Thyroid gland (tissue), 4 donors: Measurements from ENCODE around the gene PMCH. TPM values are rescaled to one million over a fixed set of nuclear protein-coding genes. Genes with fewer than 3 reads are reported as not detected.

ENCODE experiments used
- DNase-seq, 2 donors: peaks; one replicate each; pipeline ENCODE4 v3.0.0-alpha.2; 2019
- H3K27ac ChIP-seq, 3 donors: fragments of 200-600 bp; sonication (generic); 1 replicate in 2 of 3; 2 replicates in 1 of 3; pipeline ENCODE4 v1.5.1; 2016 to 2019; ENCODE audit warnings: mild to moderate bottlenecking in 1 of 3, moderate library complexity in 1 of 3
- H3K27me3 ChIP-seq: fragments of 200-600 bp; sonication (generic); one replicate; pipeline ENCODE4 v1.5.1; 2019
- H3K36me3 ChIP-seq, 2 donors: fragments of 200-600 bp; sonication (generic); one replicate each; pipeline ENCODE4 v1.5.1; 2016 to 2019
- H3K4me1 ChIP-seq, 2 donors: fragments of 200-600 bp; sonication (generic); one replicate each; pipeline ENCODE4 v1.5.1; 2017 to 2019
- H3K4me3 ChIP-seq, 3 donors: fragments of 200-600 bp; sonication (generic); replicated peaks in 1 of 3; 1 replicate in 2 of 3; 2 replicates in 1 of 3; pipeline ENCODE4 v1.5.1; 2016; ENCODE audit warnings: mild to moderate bottlenecking in 1 of 3
- H3K9me3 ChIP-seq: fragments of 200-600 bp; sonication (generic); one replicate; pipeline ENCODE4 v1.5.1; 2017
- CTCF ChIP-seq, 6 experiments: fragments of 200-600 bp in 3 of 6; fragments of 450-650 bp in 3 of 6; sonication (generic) in 3 of 6; IDR thresholded peaks; one replicate each; pipeline ENCODE4 v1.5.1; 2016 to 2019; ENCODE audit warnings: antibody characterized with exemption in 6 of 6, mild to moderate bottlenecking in 2 of 6, inconsistent platforms in 1 of 6, moderate library complexity in 1 of 6
- POLR2A ChIP-seq, 2 donors: fragments of 450-650 bp; IDR thresholded peaks; one replicate each; pipeline ENCODE4 v1.6.1; 2017; ENCODE audit warnings: antibody characterized with exemption in 2 of 2, mild to moderate bottlenecking in 2 of 2, moderate library complexity in 1 of 2
- WGBS, 2 donors: methylation state at CpG; one replicate each; pipeline ENCODE4 v1.1.5; 2017; 5-methylcytosine and 5-hydroxymethylcytosine counted together
- intact Hi-C: fragments of 100-400 bp; cut with DNase I; formaldehyde crosslinking; loops from one replicate; pipeline ENCODE4 v1.15.1; 2023
- total RNA-seq, 4 donors: library from RNA; depleted of rRNA; stranded (reverse); fragments of >200 nt; gene quantifications; one replicate each; pipeline ENCODE4 v1.2.3, GENCODE V29; 2016

PMCH gene
- total RNA-seq, 4 donors from 2014 or later = not detected

DNA sequence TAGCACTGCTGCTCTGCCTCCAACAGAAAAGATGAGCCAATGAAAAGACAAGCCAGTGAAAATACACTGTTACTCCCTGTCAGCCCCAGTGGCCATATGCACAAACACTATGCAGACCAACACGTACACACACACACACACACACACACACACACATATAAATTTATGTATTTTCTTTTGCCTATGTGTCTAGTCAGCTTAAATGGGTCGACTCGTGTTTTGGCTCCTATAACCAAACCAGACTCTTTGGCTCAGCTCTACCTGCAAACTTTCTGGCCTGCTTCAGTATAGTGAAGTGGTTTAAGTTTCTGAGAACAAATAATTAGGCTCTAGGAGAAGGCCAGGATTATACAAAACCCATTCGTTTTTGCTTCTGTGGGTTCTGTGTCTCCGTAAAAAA is 30.3 kb upstream of the PMCH start:
- Histone ChIP-seq H3K4me1 (peaks cover 13 to 14% of the 10 kb centered on the region in 2 donors), H3K36me3 (no peaks in the 10 kb centered on the region), H3K27ac (no peak overlapping the region), H3K4me3 (no peak overlapping the region), H3K27me3 (no peaks in the 10 kb centered on the region), H3K9me3 (no peaks in the 10 kb centered on the region)
- DNase-seq = no peak
- no peak for TF ChIP-seq POLR2A (IDR thresholded peaks at IDR 0.05)
- TF ChIP-seq CTCF (IDR thresholded peaks at IDR 0.05) = no peak
- intact Hi-C loops = no loop called here
- 57 to 73% methylated on average over 5 of the region's 5 CpGs for WGBS, 2 donors

DNA sequence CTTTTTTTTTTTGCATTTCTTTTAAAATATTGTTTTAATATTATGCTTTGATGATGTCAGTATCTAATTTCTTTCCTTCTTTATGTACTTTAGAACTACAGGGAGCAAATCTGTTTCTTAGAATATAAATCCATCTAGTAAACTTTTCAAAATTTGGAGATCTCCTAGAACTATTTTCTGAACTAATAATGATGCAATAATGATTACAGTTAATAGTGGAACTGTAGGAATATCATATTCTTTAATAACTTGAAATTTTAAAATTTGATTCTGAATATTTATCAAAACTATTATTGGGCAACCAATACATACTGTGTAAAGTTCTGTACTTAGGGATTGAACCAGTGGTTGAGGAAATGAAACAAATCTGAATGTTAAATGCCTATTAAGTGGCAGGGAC is 23.1 kb upstream of the PMCH start:
- Histone ChIP-seq H3K4me1 (no peaks in the 10 kb centered on the region), H3K9me3 (no peaks in the 10 kb centered on the region), H3K36me3 (no peaks in the 10 kb centered on the region), H3K4me3 (no peak overlapping the region), H3K27me3 (no peaks in the 10 kb centered on the region), H3K27ac (no peak overlapping the region)
- TF ChIP-seq CTCF (IDR thresholded peaks at IDR 0.05) (no peak), POLR2A (IDR thresholded peaks at IDR 0.05) (no peak)
- no peak for DNase-seq
- intact Hi-C loops = no loop called here

DNA sequence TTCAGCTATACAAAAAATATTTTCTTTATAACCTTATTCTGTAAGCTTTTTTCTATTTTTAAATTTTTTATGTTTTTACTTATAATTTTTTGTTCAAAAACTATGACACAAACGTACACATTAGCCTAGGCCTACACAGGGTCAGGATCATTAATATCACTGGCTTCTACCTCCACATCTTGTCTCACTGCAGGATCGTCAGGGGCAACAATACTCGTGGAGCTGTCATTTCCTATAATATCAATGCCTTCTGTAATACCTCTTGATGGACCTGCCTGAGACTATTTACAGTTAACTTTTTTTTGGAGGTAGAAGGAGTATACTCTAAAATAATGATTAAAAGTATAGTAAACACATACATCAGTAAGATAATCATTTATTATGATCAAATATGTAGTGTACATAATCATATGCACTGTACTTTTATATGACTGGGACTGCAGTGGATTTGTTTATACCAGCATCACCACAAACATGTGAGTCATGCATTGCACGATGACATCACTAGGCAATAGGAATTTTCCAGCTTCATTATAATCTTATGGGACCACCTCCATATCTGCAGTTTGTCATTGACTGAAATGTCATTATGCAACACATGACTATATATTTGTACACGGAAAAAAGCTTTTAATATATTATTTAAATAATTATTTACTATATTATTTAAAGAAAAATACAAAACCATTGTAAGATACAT is 18.5 kb upstream of the PMCH start:
- H3K4me3 ChIP-seq = no peak overlapping the region
- intact Hi-C loops = no loop called here
- no peak overlapping the region for H3K27ac ChIP-seq
- no peak for DNase-seq
- no peaks in the 10 kb centered on the region for H3K9me3 ChIP-seq
- no peaks in the 10 kb centered on the region for H3K36me3 ChIP-seq
- H3K27me3 ChIP-seq = no peaks in the 10 kb centered on the region
- WGBS, 2 donors = 87 to 90% methylated on average over 5 of the region's 5 CpGs
- TF ChIP-seq CTCF (IDR thresholded peaks at IDR 0.05) (no peak), POLR2A (IDR thresholded peaks at IDR 0.05) (no peak)
- H3K4me1 ChIP-seq = no peaks in the 10 kb centered on the region

- H3K4me1 ChIP-seq = no peaks in the 10 kb centered on the region
- no peaks in the 10 kb centered on the region for H3K36me3 ChIP-seq
- intact Hi-C loops = no loop called here
- DNase-seq = no peak
- no peak overlapping the region for H3K27ac ChIP-seq
- 92 to 94% methylated on average over 2 of the region's 2 CpGs for WGBS, 2 donors
- no peak overlapping the region for H3K4me3 ChIP-seq
- TF ChIP-seq POLR2A (IDR thresholded peaks at IDR 0.05) = no peak
- no peaks in the 10 kb centered on the region for H3K27me3 ChIP-seq
- no peaks in the 10 kb centered on the region for H3K9me3 ChIP-seq
Measured at GRCh38 chr12:102204025-102204424, 6.4 kb upstream of the PMCH start.

DNA sequence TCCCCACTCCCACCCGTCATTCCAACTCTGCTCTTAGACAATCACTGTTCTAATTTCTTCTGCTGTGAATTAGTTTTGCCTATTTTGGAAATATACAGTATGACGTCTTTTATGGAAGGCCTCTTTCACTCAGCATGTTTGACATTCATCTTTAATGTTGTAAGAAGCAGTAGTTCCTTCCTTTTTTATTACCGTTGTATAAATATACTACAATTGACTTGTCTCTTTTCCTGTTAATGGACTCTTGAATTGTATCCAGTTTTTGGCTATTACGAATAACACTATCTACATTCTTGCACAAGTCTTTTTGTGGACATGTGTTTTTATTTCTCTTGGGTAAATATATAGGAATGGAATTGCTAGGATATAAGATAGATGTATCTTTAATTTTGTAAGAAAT is 4.9 kb upstream of the PMCH start:
- intact Hi-C loops = no loop called here
- Histone ChIP-seq H3K4me3 (no peak overlapping the region), H3K27ac (no peak overlapping the region), H3K27me3 (no peaks in the 10 kb centered on the region), H3K36me3 (no peaks in the 10 kb centered on the region), H3K4me1 (no peaks in the 10 kb centered on the region), H3K9me3 (no peaks in the 10 kb centered on the region)
- WGBS, 2 donors = 81 to 83% methylated on average over 4 of the region's 4 CpGs
- DNase-seq = no peak
- TF ChIP-seq CTCF (IDR thresholded peaks at IDR 0.05) = no peak
